HG02885 (cell line): ENCODE measurements around the gene GCH1.
"Not testable (repeated sequence)": the region's sequence is repeated elsewhere in the genome, so short reads cannot be mapped to it uniquely, and the experiment has no call there.

Source experiments
- ATAC-seq: cut with Tn5 transposase; IDR thresholded peaks from one replicate; pipeline ENCODE4 v1.9.1; 2021; ENCODE audit warnings: mild to moderate bottlenecking; ENCODE audit not compliant: unreplicated experiment, poor library complexity

GCH1 gene

GRCh38 chr14:54805070-54805444 is 97.6 kb downstream of the GCH1 start:
- ATAC-seq, result no peak

- no peak for ATAC-seq
Observed at GRCh38 chr14:54804538-54805041, 98.0 kb downstream of the GCH1 start.

DNA sequence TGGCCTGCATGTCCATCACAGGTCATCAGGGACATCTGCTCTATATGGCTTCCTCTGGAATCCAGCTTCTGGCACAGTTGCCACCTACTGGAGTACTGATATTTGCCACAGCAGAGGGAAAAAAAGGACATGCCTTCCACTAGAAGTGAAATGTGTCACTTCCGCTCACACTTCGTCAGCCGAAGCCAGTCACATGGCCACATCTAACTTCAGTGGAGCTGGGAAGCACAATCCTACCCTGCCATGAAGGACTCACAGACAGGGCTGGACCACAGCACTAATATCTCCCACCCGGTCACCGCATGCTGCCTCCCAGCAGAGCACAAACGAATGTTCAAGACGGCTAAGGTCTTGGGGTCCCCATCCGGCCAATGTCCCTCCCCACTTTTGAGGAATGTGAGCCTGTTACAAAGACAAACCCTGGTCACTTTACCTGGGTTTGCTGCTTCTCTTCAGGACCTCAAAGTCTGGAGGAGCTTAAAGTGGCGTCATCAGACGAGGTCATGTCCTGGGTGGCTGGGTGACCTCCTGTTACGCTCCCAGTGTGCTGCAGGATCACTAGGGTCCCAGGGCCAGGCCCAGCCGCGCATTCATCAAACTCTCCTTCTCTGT is 98.6 kb downstream of the GCH1 start:
- ATAC-seq, result no peak

DNA sequence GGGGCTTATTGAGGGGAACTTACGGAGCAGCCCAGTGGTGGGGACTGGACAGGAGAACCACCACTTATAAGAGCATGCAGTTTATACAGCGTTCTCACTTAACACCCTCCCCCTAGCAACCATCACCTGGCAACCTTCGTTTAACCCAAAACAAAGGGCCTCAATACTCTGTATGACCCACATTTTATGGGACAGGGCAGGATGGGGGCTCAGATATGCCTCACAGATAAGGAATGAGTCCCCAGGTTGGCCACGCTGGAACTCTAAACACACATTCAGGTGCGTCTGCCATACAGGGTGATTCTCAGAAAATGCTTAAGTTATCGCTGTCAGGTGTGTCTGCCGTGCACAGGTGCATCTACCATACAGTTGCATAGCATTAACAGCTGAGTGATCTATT is 99.2 kb downstream of the GCH1 start:
- no peak for ATAC-seq

DNA sequence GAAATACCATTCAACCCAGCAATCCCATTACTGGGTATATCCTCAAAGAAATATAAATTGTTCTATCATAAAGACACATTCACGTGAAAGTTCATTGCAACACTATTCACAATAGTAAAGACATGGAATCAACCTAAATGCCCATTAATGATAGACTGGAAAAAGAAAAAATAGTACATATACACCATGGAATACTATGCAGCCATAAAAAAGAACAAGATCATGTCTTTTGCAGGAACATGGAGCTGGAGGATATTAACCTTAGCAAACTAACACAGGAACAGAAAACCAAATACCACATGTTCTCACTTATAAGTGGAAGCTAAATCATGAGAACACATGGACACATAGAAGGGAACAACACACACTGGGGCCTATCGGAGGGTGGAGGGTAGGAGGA is 101.1 kb downstream of the GCH1 start:
- not testable (repeated sequence) for ATAC-seq

GRCh38 chr14:54798465-54799124 is 104.0 kb downstream of the GCH1 start:
- ATAC-seq, result no peak

DNA sequence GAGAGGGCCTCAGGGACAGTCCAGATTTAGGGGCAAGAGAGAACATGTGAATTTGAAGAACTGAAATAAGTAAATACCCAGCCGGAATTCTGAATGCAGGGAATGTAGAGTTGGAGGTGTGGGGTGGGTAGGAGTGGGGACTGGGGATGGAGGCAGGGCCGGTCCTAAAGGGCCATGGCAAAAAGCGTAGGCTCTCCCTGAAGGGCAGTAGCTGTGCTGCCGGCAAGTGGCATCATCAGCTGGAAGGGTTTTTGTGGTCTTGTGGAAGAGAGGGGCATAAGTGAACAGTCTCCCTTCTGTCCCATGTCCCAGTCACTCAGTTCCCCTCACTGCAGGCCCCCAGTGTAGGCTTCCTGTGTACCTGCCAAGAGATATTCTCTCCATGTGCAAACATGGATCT is 104.6 kb downstream of the GCH1 start:
- no peak for ATAC-seq

DNA sequence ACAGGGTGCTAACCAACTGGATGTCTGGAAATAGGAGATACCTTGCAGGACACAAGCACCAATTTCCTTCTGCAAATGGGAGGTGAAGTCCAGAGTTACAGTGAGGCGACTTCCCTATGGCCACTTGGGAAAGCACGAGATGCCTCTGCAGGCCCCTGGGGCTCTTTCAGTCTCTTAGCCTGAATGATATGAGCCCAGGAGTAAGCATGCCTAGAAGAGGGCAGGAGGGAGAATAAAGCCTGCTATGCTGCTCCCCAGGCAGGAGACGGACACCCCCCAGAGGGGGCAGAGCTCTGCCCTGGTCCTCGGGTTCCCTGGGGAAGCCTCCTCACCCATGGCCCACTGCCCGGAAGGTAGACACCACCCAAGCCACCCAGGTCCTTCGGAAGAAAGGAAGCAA is 105.1 kb downstream of the GCH1 start:
- ATAC-seq, result no peak

GRCh38 chr14:54796961-54797360 is 105.7 kb downstream of the GCH1 start:
- ATAC-seq, result no peak

- no peak for ATAC-seq
Observed at GRCh38 chr14:54794796-54795195, 107.8 kb downstream of the GCH1 start.

GRCh38 chr14:54794159-54794558 is 108.5 kb downstream of the GCH1 start:
- no peak for ATAC-seq

GRCh38 chr14:54792288-54792687 is 110.3 kb downstream of the GCH1 start:
- ATAC-seq, result no peak
